OCI-LY3 (cell line): Measurements from ENCODE around the gene SRD5A1.

Experiments
- H2AFZ ChIP-seq: fragments of 200-600, 300-600 bp; shearing (Covaris generic); 2 replicates; pipeline ENCODE4 v1.6.0; 2014; ENCODE audit warnings: antibody characterized with exemption, low read depth, low read length
- H3K27ac ChIP-seq: fragments of 200-600, 300-600 bp; sonication (generic); 2 replicates; pipeline ENCODE4 v1.5.1; 2014; ENCODE audit warnings: mild to moderate bottlenecking, low read length, moderate library complexity, mixed read lengths
- H3K27me3 ChIP-seq: fragments of 200-600, 300-600 bp; sonication (generic); 2 replicates; pipeline ENCODE4 v1.6.1; 2014; ENCODE audit warnings: low read depth, low read length, mixed read lengths
- H3K36me3 ChIP-seq: fragments of 200-600, 300-600 bp; sonication (generic); replicated peaks from 2 replicates; pipeline ENCODE3; 2014; ENCODE audit warnings: low read depth, low read length, mixed read lengths
- H3K4me1 ChIP-seq: fragments of 300-600, 200-600 bp; sonication (generic); 2 replicates; pipeline ENCODE4 v1.6.1; 2014; ENCODE audit warnings: low read length, mixed read lengths
- H3K4me2 ChIP-seq: fragments of 200-600, 300-600 bp; sonication (generic); 2 replicates; pipeline ENCODE4 v1.6.1; 2014; ENCODE audit warnings: low read length, mixed read lengths
- H3K4me3 ChIP-seq: fragments of 300-600, 200-600 bp; sonication (generic); 2 replicates; pipeline ENCODE4 v1.5.1; 2014; ENCODE audit warnings: antibody characterized with exemption, mild to moderate bottlenecking, low read length, moderate library complexity
- H3K79me2 ChIP-seq: fragments of 300-600, 200-600 bp; shearing (Covaris generic); 2 replicates; pipeline ENCODE4 v1.6.1; 2014; ENCODE audit warnings: mild to moderate bottlenecking, low read length, mixed read lengths
- H3K9ac ChIP-seq: fragments of 300-600, 200-600 bp; shearing (Covaris generic); 2 replicates; pipeline ENCODE4 v1.6.0; 2014; ENCODE audit warnings: mild to moderate bottlenecking, low read length, moderate library complexity
- H3K9me3 ChIP-seq: fragments of 200-600, 300-600 bp; shearing (Covaris generic); 2 replicates; pipeline ENCODE4 v1.6.1; 2014; ENCODE audit warnings: low read length, mixed read lengths; ENCODE audit not compliant: insufficient read depth
- H4K20me1 ChIP-seq: fragments of 200-600, 300-600 bp; sonication (generic); 2 replicates; pipeline ENCODE4 v1.6.1; 2016; ENCODE audit warnings: low read length, mixed read lengths; ENCODE audit not compliant: insufficient read depth
- EZH2phosphoT487 ChIP-seq: fragments of 200-600 bp; shearing (Covaris generic); IDR thresholded peaks from 2 replicates; pipeline ENCODE4 v1.6.1; 2018; ENCODE audit warnings: antibody characterized with exemption, mixed run types, low read depth
- TF ChIP-seq, protein P1 (sequence below): fragments of 200-600, 300-600 bp; sonication (generic); IDR thresholded peaks from 2 replicates; pipeline ENCODE4 v1.5.1; 2014; ENCODE audit warnings: antibody characterized with exemption, low read length, low read depth

The SRD5A1 gene

DNA sequence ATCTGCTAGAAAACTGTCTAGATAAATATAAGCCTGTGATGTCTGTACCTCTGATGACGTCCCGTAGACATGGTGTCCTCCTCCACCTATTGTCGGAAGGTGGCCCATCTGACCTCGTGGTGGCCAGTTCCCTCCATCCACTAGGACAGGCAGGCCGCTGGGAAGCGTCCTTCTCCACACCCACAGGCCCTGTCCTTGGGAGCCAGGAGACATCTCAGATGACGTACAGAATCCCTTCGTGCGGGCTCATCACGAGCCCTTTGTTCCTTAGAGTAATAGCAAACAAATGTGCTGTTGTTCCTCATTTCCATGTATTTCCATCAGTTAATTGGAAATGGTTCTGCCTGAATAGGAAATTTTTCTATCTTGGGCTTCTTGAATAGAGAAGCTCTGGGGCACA, 41.6 kb downstream of the SRD5A1 start:
- H3K9me3 ChIP-seq = no peaks in the 10 kb centered on the region
- TF ChIP-seq, protein P1, sequence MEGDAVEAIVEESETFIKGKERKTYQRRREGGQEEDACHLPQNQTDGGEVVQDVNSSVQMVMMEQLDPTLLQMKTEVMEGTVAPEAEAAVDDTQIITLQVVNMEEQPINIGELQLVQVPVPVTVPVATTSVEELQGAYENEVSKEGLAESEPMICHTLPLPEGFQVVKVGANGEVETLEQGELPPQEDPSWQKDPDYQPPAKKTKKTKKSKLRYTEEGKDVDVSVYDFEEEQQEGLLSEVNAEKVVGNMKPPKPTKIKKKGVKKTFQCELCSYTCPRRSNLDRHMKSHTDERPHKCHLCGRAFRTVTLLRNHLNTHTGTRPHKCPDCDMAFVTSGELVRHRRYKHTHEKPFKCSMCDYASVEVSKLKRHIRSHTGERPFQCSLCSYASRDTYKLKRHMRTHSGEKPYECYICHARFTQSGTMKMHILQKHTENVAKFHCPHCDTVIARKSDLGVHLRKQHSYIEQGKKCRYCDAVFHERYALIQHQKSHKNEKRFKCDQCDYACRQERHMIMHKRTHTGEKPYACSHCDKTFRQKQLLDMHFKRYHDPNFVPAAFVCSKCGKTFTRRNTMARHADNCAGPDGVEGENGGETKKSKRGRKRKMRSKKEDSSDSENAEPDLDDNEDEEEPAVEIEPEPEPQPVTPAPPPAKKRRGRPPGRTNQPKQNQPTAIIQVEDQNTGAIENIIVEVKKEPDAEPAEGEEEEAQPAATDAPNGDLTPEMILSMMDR = no peak
- no peak for TF ChIP-seq EZH2phosphoT487
- H3K36me3 ChIP-seq = no peaks in the 10 kb centered on the region

DNA sequence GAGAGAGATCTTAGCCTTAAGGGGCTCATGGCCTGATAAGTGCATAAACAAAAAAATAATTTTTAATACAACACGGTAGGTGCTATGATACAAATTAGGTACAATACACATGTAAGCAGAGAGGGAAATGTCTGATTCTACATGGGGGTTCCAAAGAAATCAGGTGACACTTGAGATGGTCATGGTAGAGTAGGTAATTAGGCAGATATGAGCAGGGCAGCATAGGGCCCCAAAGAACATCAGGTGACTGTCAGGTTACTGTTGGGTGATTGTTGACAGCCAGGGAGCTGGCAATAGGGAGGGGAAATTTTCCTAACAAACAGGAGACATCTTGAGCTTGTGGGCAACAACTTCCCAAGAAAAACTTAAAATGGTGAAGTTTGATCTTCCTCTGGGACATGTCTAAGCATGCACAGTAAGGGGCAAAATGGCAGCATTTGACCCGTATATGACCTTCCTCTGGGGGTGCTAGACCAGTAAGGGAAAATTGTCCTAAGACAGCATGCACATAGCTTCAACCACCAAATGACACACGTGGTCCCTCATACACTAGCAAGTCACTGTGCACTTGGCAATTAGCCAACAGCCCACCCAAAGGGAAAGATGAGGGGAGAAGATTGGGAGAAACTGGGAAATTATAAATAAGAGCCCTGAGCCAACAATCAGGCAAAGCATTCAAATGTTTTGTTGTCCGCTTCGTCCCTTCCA, 42.7 kb downstream of the SRD5A1 start:
- Histone ChIP-seq H3K4me2 (no peak overlapping the region), H2AFZ (no peak overlapping the region), H4K20me1 (no peaks in the 10 kb centered on the region), H3K9me3 (no peaks in the 10 kb centered on the region), H3K4me1 (no peaks in the 10 kb centered on the region), H3K79me2 (no peaks in the 10 kb centered on the region), H3K27ac (no peak overlapping the region), H3K4me3 (no peak overlapping the region), H3K27me3 (no peaks in the 10 kb centered on the region), H3K36me3 (no peaks in the 10 kb centered on the region), H3K9ac (no peak overlapping the region)
- TF ChIP-seq, protein P1 = peak; percentile 8; the same call in 1 of the 2 replicates
- no peak for TF ChIP-seq EZH2phosphoT487

More for the DNA sequence above, 41.6 kb downstream of the SRD5A1 start:
- Histone ChIP-seq H4K20me1 (no peaks in the 10 kb centered on the region), H3K79me2 (no peaks in the 10 kb centered on the region), H3K4me2 (no peak overlapping the region), H3K27ac (no peak overlapping the region), H3K27me3 (no peaks in the 10 kb centered on the region), H3K4me1 (no peaks in the 10 kb centered on the region), H2AFZ (no peak overlapping the region), H3K9ac (no peak overlapping the region), H3K4me3 (no peak overlapping the region)

DNA sequence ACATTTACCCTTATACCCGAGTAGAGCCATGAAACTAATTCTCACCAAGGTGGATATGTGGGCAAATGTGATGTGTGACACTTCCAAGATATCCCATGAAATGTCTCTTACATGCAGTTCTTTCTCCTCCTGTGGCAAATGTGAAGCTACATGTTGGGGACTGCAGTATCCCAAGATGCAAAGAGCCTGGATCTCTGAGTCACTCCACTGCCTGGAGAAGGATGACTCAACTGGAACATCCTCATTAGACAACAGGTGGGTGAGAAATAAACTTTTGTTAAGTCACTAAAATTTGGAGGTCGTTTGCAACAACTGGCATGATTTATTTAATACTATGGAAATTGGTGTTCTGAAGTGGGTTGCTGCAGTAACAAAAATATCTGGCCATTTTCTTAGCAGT, 43.5 kb downstream of the SRD5A1 start:
- Histone ChIP-seq H3K9me3 (no peaks in the 10 kb centered on the region), H3K79me2 (no peaks in the 10 kb centered on the region), H2AFZ (no peak overlapping the region), H3K27me3 (no peaks in the 10 kb centered on the region), H3K27ac (no peak overlapping the region), H3K4me2 (no peak overlapping the region), H4K20me1 (no peaks in the 10 kb centered on the region), H3K9ac (no peak overlapping the region), H3K4me3 (no peak overlapping the region), H3K36me3 (no peaks in the 10 kb centered on the region), H3K4me1 (no peaks in the 10 kb centered on the region)
- TF ChIP-seq EZH2phosphoT487 = no peak

DNA sequence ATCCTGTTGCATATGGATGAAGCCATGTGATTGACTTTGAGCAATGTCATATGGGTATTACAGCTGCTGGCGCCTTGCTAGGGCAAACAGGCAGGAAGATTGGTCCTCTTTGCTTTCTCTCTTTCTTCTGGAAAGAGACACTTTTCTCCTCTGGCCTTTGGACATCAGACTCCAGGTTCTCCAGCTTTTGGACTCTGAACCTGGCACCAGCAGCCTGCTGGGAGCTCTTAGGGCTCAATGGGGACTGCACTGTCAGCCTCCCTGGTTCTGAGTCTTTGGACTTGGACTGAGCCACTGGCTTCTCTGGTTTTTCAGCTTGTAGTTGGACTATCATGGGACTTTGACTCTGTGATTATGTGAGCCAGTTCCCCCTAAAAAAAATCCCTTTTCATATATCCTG, 45.1 kb downstream of the SRD5A1 start:
- Histone ChIP-seq H4K20me1 (no peaks in the 10 kb centered on the region), H3K4me2 (no peak overlapping the region), H2AFZ (no peak overlapping the region), H3K27me3 (no peaks in the 10 kb centered on the region), H3K9me3 (no peaks in the 10 kb centered on the region), H3K4me3 (no peak overlapping the region), H3K4me1 (no peaks in the 10 kb centered on the region), H3K9ac (no peak overlapping the region), H3K79me2 (no peaks in the 10 kb centered on the region), H3K36me3 (no peaks in the 10 kb centered on the region), H3K27ac (no peak overlapping the region)
- TF ChIP-seq EZH2phosphoT487 = no peak
- TF ChIP-seq, protein P1 = no peak
